Kasumi-1 (cell line): ENCODE results near the gene RIMS4.
A peak's percentile ranks its signal among the peaks of the same experiment; 100 is the strongest.
"Not testable (repeated sequence)": the region's sequence is repeated elsewhere in the genome, so short reads cannot be mapped to it uniquely, and the experiment has no call there.

Source experiments
- DNase-seq, 2 experiments: peaks; one replicate each; lab custom pipeline; 2025; lab: John Stamatoyannopoulos, UW

Gene RIMS4

GRCh38 chr20:44795836-44796235 is 14.5 kb downstream of the RIMS4 start:
- no peak for DNase-seq

- no peak for DNase-seq
These were observed 17.6 kb downstream of the RIMS4 start for GRCh38 chr20:44792796-44793195.

- DNase-seq, result no peak
These were observed 19.5 kb downstream of the RIMS4 start for GRCh38 chr20:44790638-44791393.

- DNase-seq, result no peak
These were observed 21.5 kb downstream of the RIMS4 start for GRCh38 chr20:44788706-44789456.

- no peak for DNase-seq
These were observed 23.0 kb downstream of the RIMS4 start for GRCh38 chr20:44787299-44787698.

- DNase-seq, result no peak
These were observed 24.6 kb downstream of the RIMS4 start for GRCh38 chr20:44785768-44786167.

- DNase-seq, result no peak
These were observed 25.7 kb downstream of the RIMS4 start for GRCh38 chr20:44784688-44785087.

- no peak for DNase-seq
These were observed 28.6 kb downstream of the RIMS4 start for GRCh38 chr20:44781791-44782190.

GRCh38 chr20:44781118-44781517 is 29.2 kb downstream of the RIMS4 start:
- no peak for DNase-seq

- peak; percentile 32 to 56 for DNase-seq
These were observed 30.1 kb downstream of the RIMS4 start for GRCh38 chr20:44780226-44780625.

- DNase-seq, result peak; percentile 33 to 34
These were observed 33.4 kb downstream of the RIMS4 start for GRCh38 chr20:44776980-44777379.

GRCh38 chr20:44773070-44773829 is 37.1 kb downstream of the RIMS4 start:
- DNase-seq, result no peak

- no peak for DNase-seq
These were observed 37.7 kb downstream of the RIMS4 start for GRCh38 chr20:44772636-44773035.

- no peak for DNase-seq
These were observed 39.2 kb downstream of the RIMS4 start for GRCh38 chr20:44771172-44771535.

- no peak for DNase-seq
These were observed 39.7 kb downstream of the RIMS4 start for GRCh38 chr20:44770484-44771171.

- no peak for DNase-seq
These were observed 40.9 kb downstream of the RIMS4 start for GRCh38 chr20:44769481-44769863.

GRCh38 chr20:44768854-44769480 is 41.4 kb downstream of the RIMS4 start:
- no peak for DNase-seq

GRCh38 chr20:44768256-44768655 is 42.1 kb downstream of the RIMS4 start:
- DNase-seq, result no peak

GRCh38 chr20:44765701-44766347 is 44.5 kb downstream of the RIMS4 start:
- DNase-seq, result no peak

GRCh38 chr20:44765091-44765490 is 45.3 kb downstream of the RIMS4 start:
- DNase-seq, result no peak

- DNase-seq, result not testable (repeated sequence)
These were observed 46.5 kb downstream of the RIMS4 start for GRCh38 chr20:44763798-44764197.
